Esophagus muscularis mucosa (tissue), 4 donors: Measurements from ENCODE around the gene RAD51B. TPM values are rescaled to one million over a fixed set of nuclear protein-coding genes. Genes with fewer than 3 reads are reported as not detected.
"Not testable (repeated sequence)": the region's sequence is repeated elsewhere in the genome, so short reads cannot be mapped to it uniquely, and the experiment has no call there.

Experiments used
- DNase-seq: peaks from one replicate; pipeline ENCODE4 v3.0.0-alpha.2; 2017; ENCODE audit errors: extremely low spot score
- H3K27ac ChIP-seq, 4 donors: fragments of 200-600 bp; sonication (generic); replicated peaks in 1 of 4; 1 replicate in 3 of 4; 2 replicates in 1 of 4; pipeline ENCODE4 v1.5.1; 2016 to 2019; ENCODE audit warnings: mild to moderate bottlenecking in 1 of 4
- H3K27me3 ChIP-seq, 4 donors: fragments of 200-600 bp; sonication (generic); one replicate each; pipeline versions ENCODE4 v1.5.1 to v1.6.0; 2016 to 2019
- H3K36me3 ChIP-seq, 4 donors: fragments of 200-600 bp; sonication (generic); one replicate each; pipeline ENCODE4 v1.5.1; 2016 to 2019
- H3K4me1 ChIP-seq, 4 donors: fragments of 200-600 bp; sonication (generic); one replicate each; pipeline ENCODE4 v1.5.1; 2016 to 2019
- H3K4me3 ChIP-seq, 4 donors: fragments of 200-600 bp; sonication (generic); 1 replicate in 2 of 4; 2 replicates in 2 of 4; pipeline ENCODE4 v1.5.1; 2016 to 2019; ENCODE audit warnings: mild to moderate bottlenecking in 4 of 4, moderate library complexity in 1 of 4
- H3K9me3 ChIP-seq, 4 donors: fragments of 200-600 bp; sonication (generic); 1 replicate in 3 of 4; 2 replicates in 1 of 4; pipeline ENCODE4 v1.5.1; 2016 to 2019
- EP300 ChIP-seq: sonication (generic); formaldehyde crosslinking; IDR thresholded peaks from one replicate; pipeline ENCODE4 v1.6.1; 2017; ENCODE audit warnings: antibody characterized with exemption
- POLR2A ChIP-seq: fragments of 450-650 bp; IDR thresholded peaks from one replicate; pipeline ENCODE4 v1.6.1; 2017; ENCODE audit warnings: antibody characterized with exemption, moderate library complexity, mild to moderate bottlenecking, low read depth
- POLR2AphosphoS5 ChIP-seq, 2 donors: sonication (generic); formaldehyde crosslinking; IDR thresholded peaks; one replicate each; pipeline ENCODE4 v1.6.1; 2017; ENCODE audit warnings: antibody characterized with exemption in 2 of 2
- WGBS: methylation state at CpG from one replicate; pipeline ENCODE4 v1.1.5; 2018; 5-methylcytosine and 5-hydroxymethylcytosine counted together
- intact Hi-C: fragments of 100-400 bp; cut with DNase I; formaldehyde crosslinking; loops from one replicate; pipeline ENCODE4 v1.15.1; 2023
- total RNA-seq, 4 donors: library from RNA; depleted of rRNA; stranded (reverse); fragments of >200 nt; gene quantifications; one replicate each; pipeline versions ENCODE4 v1.1.0 to v1.2.1, GENCODE V29; 2016
- TF ChIP-seq, protein P1 (sequence below), 3 experiments: fragments of 200-600 bp in 2 of 3; fragments of 450-650 bp in 1 of 3; sonication (generic) in 2 of 3; IDR thresholded peaks; one replicate each; pipeline ENCODE4 v1.5.1; 2017 to 2019; ENCODE audit warnings: antibody characterized with exemption in 3 of 3, mild to moderate bottlenecking in 2 of 3, moderate library complexity in 1 of 3

RAD51B gene
- total RNA-seq, 4 donors from 2014 or later = 2.8 to 11.1 (median 5.1) TPM

DNA sequence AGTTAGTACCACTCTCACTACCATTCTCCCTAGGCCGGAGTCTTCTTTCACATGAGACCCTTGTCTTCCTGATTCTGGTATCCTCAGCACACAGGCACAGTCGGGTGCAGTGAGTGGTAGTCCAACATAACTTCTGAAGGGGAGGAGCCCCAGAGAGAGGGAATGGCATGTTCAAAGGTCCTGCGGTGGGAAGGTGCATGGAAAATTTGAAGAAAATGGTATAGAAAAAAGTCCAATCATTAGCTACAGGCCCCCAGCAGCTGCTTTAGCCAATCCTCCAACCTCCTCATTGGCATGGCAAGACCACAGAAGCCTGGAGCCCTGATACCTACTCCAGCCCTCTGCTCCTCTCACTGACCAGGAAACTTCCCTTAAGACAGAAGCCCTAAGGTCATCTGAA, 876.7 kb downstream of the RAD51B start:
- intact Hi-C loops = no loop called here
- Histone ChIP-seq H3K27me3 (no peaks in the 10 kb centered on the region), H3K27ac (no peak overlapping the region), H3K4me3 (no peak overlapping the region), H3K9me3 (no peaks in the 10 kb centered on the region), H3K4me1 (peaks cover 10 to 31% (median 12%) of the 10 kb centered on the region in 4 donors), H3K36me3 (no peaks in the 10 kb centered on the region)
- 98% methylated on average over 3 of the region's 3 CpGs for WGBS
- TF ChIP-seq EP300 (no peak), POLR2A (no peak), POLR2AphosphoS5 (IDR thresholded peaks at IDR 0.05) (no peak)
- TF ChIP-seq, protein P1, sequence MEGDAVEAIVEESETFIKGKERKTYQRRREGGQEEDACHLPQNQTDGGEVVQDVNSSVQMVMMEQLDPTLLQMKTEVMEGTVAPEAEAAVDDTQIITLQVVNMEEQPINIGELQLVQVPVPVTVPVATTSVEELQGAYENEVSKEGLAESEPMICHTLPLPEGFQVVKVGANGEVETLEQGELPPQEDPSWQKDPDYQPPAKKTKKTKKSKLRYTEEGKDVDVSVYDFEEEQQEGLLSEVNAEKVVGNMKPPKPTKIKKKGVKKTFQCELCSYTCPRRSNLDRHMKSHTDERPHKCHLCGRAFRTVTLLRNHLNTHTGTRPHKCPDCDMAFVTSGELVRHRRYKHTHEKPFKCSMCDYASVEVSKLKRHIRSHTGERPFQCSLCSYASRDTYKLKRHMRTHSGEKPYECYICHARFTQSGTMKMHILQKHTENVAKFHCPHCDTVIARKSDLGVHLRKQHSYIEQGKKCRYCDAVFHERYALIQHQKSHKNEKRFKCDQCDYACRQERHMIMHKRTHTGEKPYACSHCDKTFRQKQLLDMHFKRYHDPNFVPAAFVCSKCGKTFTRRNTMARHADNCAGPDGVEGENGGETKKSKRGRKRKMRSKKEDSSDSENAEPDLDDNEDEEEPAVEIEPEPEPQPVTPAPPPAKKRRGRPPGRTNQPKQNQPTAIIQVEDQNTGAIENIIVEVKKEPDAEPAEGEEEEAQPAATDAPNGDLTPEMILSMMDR (IDR thresholded peaks at IDR 0.05) = no peak
- DNase-seq = no peak

DNA sequence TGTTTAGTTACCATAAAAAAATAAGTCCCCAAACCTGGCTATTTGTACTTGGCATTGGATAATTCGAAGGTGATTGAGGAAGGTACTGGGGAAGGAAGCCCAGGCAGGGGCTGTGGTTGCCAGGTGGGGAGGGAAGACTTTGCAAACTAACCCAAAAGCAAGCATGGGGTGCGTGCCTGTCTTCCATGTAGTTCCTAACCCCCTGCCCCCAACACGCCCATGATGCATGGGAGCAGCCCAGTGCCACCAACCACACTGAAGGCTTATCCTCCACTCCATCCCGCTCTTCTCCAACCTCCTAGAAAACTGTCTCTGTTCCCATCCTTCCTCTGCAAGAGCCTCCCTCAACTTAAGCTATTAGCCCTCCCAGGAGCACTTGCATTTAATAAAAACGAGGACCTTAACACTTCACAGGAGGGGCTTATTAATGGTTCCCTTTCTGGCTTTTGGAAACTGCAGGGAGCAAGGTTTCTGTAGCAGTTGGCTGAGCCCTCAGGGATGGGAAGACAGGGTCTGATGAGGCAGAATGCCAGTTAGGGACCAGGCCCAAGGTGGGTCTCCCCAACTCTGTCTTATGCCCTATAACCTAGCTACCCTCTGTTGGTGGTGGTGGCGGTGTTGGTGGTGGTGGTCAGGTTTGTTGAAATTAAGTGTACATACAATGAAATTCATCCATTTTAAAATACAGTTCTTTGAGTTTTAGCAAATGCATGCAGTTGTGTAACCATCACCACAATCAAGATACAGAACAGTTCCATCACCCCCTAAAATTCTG, 877.3 kb downstream of the RAD51B start:
- H3K27ac ChIP-seq = no peak overlapping the region
- 95% methylated on average over 6 of the region's 6 CpGs for WGBS
- H3K4me1 ChIP-seq = peaks cover 10 to 31% (median 12%) of the 10 kb centered on the region in 4 donors
- no peak for DNase-seq
- TF ChIP-seq, protein P1 (IDR thresholded peaks at IDR 0.05) = no peak
- TF ChIP-seq POLR2A (no peak), POLR2AphosphoS5 (IDR thresholded peaks at IDR 0.05) (no peak), EP300 (no peak)
- no peaks in the 10 kb centered on the region for H3K27me3 ChIP-seq
- intact Hi-C loops = no loop called here
- no peaks in the 10 kb centered on the region for H3K9me3 ChIP-seq
- H3K36me3 ChIP-seq = no peaks in the 10 kb centered on the region
- no peak overlapping the region for H3K4me3 ChIP-seq

DNA sequence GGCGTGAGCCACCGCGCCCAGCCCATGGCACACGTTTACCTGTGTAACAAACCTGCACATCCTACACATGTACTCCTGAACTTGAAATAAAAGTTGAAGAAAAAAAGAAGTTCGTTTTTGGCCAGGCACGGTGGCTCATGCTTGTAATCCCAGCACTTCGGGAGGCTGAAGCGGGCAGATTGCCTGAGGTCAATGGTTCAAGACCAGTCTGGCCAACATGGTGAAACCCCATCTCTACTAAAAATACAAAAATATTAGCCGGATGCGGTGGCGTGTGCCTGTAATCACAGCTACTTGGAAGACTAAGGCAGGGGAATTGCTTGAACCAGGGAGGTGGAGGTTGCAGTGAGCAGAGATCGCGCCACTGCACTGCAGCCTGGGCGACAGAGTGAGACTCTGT, 879.2 kb downstream of the RAD51B start:
- H3K36me3 ChIP-seq, H3K27ac ChIP-seq, DNase-seq, intact Hi-C loops, H3K27me3 ChIP-seq, H3K9me3 ChIP-seq, H3K4me3 ChIP-seq: not testable (repeated sequence)
- 90% methylated on average over 14 of the region's 14 CpGs for WGBS
- H3K4me1 ChIP-seq = peaks cover 4 to 24% (median 10%) of the 10 kb centered on the region in 4 donors

DNA sequence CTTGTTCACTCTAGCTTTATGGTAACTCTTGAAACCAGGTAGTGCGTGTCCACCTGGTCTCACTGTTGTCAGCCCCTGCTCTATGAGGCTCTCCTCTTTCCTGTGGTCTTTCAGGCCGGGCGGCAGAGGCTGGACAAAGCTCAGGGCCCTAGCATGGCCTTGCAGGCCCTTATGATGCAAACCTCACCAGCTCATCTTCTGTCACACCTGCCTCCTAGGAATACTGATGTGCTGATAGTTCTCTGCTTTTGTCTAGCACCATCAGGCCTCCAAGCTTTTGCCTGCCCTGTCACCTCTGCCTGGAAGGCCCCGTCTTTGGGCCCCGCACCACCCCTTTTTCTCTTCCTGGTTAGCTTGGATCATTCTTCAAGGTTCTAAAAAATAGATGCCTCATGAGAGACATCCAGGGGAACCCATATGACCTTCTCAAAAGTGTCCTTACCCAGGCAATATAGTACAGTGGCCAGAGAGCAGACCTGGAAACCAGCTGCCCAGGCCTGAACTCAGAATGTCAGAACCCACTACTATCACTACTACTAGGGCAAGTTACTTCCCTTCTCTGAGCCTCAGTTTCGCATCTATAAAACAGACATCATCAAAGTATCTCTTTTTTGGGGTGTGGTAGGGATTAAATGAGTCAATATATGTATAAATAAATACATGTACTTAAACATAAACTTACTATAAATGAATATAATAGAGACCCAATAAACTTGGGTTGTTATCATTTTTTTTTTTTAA, 881.6 kb downstream of the RAD51B start:
- Histone ChIP-seq H3K4me1 (peaks cover 2 to 26% (median 22%) of the 10 kb centered on the region in 4 donors), H3K9me3 (no peaks in the 10 kb centered on the region), H3K27me3 (no peaks in the 10 kb centered on the region), H3K36me3 (no peaks in the 10 kb centered on the region), H3K4me3 (no peak overlapping the region), H3K27ac (no peak overlapping the region)
- WGBS = over 99% methylated on average over 6 of the region's 6 CpGs
- no peak for TF ChIP-seq POLR2AphosphoS5 (IDR thresholded peaks at IDR 0.05)
- DNase-seq = no peak
- intact Hi-C loops = no loop called here

DNA sequence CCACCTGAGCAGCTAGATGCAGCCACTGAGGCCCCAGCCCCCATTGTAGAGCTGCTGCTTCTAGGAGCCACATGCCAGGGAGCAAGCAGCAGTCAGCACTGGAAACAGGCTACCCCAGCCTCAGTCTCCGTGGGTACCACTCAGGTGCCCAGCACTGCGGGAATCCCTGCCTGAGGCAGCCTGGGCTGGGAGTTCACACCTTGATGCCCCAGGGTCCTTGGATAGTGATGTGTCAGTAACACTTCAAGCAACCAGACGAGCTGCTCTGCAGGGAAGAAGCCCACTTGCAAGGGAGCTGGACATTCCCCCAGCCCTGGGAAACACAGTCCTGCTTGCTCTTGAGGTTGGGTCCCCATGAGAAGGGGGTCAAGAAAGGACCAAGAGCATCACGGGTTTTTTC, 882.6 kb downstream of the RAD51B start:
- no peak for DNase-seq
- H3K36me3 ChIP-seq = no peaks in the 10 kb centered on the region
- H3K27me3 ChIP-seq = no peaks in the 10 kb centered on the region
- H3K27ac ChIP-seq = no peak overlapping the region
- TF ChIP-seq EP300 (no peak), POLR2A (no peak), POLR2AphosphoS5 (IDR thresholded peaks at IDR 0.05) (no peak)
- TF ChIP-seq, protein P1 (IDR thresholded peaks at IDR 0.05) = no peak
- H3K4me3 ChIP-seq = no peak overlapping the region
- intact Hi-C loops = no loop called here
- 93% methylated on average over 2 of the region's 4 CpGs for WGBS
- H3K9me3 ChIP-seq = no peaks in the 10 kb centered on the region
- H3K4me1 ChIP-seq = peaks cover 6 to 33% (median 30%) of the 10 kb centered on the region in 4 donors
